HEK293 (cell line): ENCODE data around the gene TLK1.

ENCODE experiments used
- KLF1 ChIP-seq: fragments of 450-650 bp; formaldehyde crosslinking; IDR thresholded peaks from 2 replicates; pipeline ENCODE4 v1.5.1; 2016; ENCODE audit warnings: missing biosample characterization, missing genetic modification characterization
- REPIN1 ChIP-seq: fragments of 450-650 bp; formaldehyde crosslinking; IDR thresholded peaks from 2 replicates; pipeline ENCODE4 v1.5.1; 2017; ENCODE audit warnings: missing biosample characterization, missing genetic modification characterization, low read depth
- ZNF138 ChIP-seq: fragments of 450-650 bp; formaldehyde crosslinking; IDR thresholded peaks from 2 replicates; pipeline ENCODE4 v1.5.1; 2016; ENCODE audit warnings: missing biosample characterization, missing genetic modification characterization, borderline replicate concordance
- ZNF335 ChIP-seq: fragments of 450-650 bp; formaldehyde crosslinking; conservative IDR thresholded peaks from 2 replicates; pipeline ENCODE4 v1.5.1; 2016; ENCODE audit warnings: missing biosample characterization, missing genetic modification characterization
- ZNF529 ChIP-seq: fragments of 450-650 bp; formaldehyde crosslinking; IDR thresholded peaks from 2 replicates; pipeline ENCODE4 v1.5.1; 2017; ENCODE audit warnings: missing genetic modification characterization, missing biosample characterization; ENCODE audit not compliant: insufficient replicate concordance
- ZNF747 ChIP-seq: fragments of 450-650 bp; formaldehyde crosslinking; IDR thresholded peaks from 2 replicates; pipeline ENCODE4 v1.5.1; 2016; ENCODE audit warnings: missing biosample characterization, missing genetic modification characterization
- ZNF76 ChIP-seq: fragments of 450-650 bp; formaldehyde crosslinking; IDR thresholded peaks from 2 replicates; pipeline ENCODE4; 2016; ENCODE audit warnings: low read depth, missing biosample characterization, missing genetic modification characterization, borderline replicate concordance
- ZNF792 ChIP-seq: fragments of 450-650 bp; formaldehyde crosslinking; IDR thresholded peaks from 2 replicates; pipeline ENCODE4 v1.5.1; 2016; ENCODE audit warnings: missing biosample characterization, missing genetic modification characterization
- TF ChIP-seq, protein P1 (sequence below): fragments of 450-650 bp; formaldehyde crosslinking; IDR thresholded peaks from 2 replicates; pipeline ENCODE4 v1.5.1; 2016; ENCODE audit warnings: missing biosample characterization, missing genetic modification characterization
- TF ChIP-seq, protein P2 (sequence below): fragments of 450-650 bp; formaldehyde crosslinking; IDR thresholded peaks from 2 replicates; pipeline ENCODE4 v1.5.1; 2016; ENCODE audit warnings: missing biosample characterization, missing genetic modification characterization, low read depth
- TF ChIP-seq, protein P3 (sequence below): fragments of 450-650 bp; formaldehyde crosslinking; IDR thresholded peaks from 2 replicates; pipeline ENCODE4 v1.5.1; 2017; ENCODE audit warnings: missing biosample characterization, missing genetic modification characterization
- TF ChIP-seq, protein P4 (sequence below): fragments of 450-650 bp; formaldehyde crosslinking; IDR thresholded peaks from 2 replicates; pipeline ENCODE4 v1.5.1; 2016; ENCODE audit warnings: missing biosample characterization, missing genetic modification characterization
- TF ChIP-seq, protein P5 (sequence below): fragments of 450-650 bp; formaldehyde crosslinking; IDR thresholded peaks from 2 replicates; pipeline ENCODE4 v1.5.1; 2016; ENCODE audit warnings: missing biosample characterization, missing genetic modification characterization

DNA sequence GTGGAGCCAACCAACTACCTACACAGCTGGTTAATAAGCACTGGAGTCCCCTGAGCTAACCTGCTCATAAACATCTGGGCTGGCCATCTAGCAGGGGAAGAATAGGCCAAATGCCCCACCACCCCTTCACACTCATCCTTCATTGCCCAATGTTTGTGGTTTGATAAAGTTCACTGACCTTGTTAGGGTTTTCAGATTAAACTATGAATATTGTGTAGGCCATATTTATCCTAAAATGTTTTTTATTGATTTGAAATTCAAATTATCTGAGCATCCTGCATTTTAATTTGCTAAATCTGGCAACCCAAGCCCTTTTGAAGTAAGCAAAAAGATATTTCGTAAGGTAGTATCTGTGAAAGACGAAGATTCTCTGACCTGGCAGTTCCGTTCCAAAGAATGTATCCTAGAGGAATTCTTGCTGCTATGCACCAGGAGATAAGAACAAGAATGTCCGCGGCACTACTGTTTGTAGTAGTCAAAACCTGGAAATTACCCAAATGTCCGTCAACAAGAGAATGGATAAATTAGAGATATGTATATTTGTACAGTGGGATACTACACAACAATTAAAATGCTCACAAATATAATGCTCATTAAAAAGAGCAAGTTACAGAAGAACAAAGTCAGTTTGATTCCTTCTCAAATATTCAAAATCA is 5.8 kb upstream of the TLK1 start:
- no peak for TF ChIP-seq ZNF76 (tag by site-specific recombination)
- TF ChIP-seq, protein P1, sequence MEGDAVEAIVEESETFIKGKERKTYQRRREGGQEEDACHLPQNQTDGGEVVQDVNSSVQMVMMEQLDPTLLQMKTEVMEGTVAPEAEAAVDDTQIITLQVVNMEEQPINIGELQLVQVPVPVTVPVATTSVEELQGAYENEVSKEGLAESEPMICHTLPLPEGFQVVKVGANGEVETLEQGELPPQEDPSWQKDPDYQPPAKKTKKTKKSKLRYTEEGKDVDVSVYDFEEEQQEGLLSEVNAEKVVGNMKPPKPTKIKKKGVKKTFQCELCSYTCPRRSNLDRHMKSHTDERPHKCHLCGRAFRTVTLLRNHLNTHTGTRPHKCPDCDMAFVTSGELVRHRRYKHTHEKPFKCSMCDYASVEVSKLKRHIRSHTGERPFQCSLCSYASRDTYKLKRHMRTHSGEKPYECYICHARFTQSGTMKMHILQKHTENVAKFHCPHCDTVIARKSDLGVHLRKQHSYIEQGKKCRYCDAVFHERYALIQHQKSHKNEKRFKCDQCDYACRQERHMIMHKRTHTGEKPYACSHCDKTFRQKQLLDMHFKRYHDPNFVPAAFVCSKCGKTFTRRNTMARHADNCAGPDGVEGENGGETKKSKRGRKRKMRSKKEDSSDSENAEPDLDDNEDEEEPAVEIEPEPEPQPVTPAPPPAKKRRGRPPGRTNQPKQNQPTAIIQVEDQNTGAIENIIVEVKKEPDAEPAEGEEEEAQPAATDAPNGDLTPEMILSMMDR: no peak
- no peak for TF ChIP-seq ZNF792
- TF ChIP-seq, protein P2, sequence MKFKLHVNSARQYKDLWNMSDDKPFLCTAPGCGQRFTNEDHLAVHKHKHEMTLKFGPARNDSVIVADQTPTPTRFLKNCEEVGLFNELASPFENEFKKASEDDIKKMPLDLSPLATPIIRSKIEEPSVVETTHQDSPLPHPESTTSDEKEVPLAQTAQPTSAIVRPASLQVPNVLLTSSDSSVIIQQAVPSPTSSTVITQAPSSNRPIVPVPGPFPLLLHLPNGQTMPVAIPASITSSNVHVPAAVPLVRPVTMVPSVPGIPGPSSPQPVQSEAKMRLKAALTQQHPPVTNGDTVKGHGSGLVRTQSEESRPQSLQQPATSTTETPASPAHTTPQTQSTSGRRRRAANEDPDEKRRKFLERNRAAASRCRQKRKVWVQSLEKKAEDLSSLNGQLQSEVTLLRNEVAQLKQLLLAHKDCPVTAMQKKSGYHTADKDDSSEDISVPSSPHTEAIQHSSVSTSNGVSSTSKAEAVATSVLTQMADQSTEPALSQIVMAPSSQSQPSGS (tag by site-specific recombination): no peak
- TF ChIP-seq ZNF335: no peak
- TF ChIP-seq, protein P3, sequence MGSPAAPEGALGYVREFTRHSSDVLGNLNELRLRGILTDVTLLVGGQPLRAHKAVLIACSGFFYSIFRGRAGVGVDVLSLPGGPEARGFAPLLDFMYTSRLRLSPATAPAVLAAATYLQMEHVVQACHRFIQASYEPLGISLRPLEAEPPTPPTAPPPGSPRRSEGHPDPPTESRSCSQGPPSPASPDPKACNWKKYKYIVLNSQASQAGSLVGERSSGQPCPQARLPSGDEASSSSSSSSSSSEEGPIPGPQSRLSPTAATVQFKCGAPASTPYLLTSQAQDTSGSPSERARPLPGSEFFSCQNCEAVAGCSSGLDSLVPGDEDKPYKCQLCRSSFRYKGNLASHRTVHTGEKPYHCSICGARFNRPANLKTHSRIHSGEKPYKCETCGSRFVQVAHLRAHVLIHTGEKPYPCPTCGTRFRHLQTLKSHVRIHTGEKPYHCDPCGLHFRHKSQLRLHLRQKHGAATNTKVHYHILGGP (tag by site-specific recombination): no peak
- TF ChIP-seq REPIN1: no peak
- TF ChIP-seq, protein P4, sequence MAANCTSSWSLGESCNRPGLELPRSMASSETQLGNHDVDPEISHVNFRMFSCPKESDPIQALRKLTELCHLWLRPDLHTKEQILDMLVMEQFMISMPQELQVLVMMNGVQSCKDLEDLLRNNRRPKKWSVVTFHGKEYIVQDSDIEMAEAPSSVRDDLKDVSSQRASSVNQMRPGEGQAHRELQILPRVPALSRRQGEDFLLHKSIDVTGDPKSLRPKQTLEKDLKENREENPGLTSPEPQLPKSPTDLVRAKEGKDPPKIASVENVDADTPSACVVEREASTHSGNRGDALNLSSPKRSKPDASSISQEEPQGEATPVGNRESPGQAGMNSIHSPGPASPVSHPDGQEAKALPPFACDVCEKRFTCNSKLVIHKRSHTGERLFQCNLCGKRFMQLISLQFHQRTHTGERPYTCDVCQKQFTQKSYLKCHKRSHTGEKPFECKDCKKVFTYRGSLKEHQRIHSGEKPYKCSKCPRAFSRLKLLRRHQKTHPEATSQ: no peak
- TF ChIP-seq KLF1 (tag by site-specific recombination): no peak
- no peak for TF ChIP-seq ZNF747 (tag by site-specific recombination)
- TF ChIP-seq, protein P5, sequence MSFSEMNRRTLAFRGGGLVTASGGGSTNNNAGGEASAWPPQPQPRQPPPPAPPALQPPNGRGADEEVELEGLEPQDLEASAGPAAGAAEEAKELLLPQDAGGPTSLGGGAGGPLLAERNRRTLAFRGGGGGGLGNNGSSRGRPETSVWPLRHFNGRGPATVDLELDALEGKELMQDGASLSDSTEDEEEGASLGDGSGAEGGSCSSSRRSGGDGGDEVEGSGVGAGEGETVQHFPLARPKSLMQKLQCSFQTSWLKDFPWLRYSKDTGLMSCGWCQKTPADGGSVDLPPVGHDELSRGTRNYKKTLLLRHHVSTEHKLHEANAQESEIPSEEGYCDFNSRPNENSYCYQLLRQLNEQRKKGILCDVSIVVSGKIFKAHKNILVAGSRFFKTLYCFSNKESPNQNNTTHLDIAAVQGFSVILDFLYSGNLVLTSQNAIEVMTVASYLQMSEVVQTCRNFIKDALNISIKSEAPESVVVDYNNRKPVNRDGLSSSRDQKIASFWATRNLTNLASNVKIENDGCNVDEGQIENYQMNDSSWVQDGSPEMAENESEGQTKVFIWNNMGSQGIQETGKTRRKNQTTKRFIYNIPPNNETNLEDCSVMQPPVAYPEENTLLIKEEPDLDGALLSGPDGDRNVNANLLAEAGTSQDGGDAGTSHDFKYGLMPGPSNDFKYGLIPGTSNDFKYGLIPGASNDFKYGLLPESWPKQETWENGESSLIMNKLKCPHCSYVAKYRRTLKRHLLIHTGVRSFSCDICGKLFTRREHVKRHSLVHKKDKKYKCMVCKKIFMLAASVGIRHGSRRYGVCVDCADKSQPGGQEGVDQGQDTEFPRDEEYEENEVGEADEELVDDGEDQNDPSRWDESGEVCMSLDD (tag by site-specific recombination): no peak
- no peak for TF ChIP-seq ZNF529
- no peak for TF ChIP-seq ZNF138 (tag by site-specific recombination)
